ENCODE measurements around the gene KIF3B.
"Not testable (repeated sequence)": the region's sequence is repeated elsewhere in the genome, so short reads cannot be mapped to it uniquely, and the experiment has no call there.

The KIF3B gene

DNA sequence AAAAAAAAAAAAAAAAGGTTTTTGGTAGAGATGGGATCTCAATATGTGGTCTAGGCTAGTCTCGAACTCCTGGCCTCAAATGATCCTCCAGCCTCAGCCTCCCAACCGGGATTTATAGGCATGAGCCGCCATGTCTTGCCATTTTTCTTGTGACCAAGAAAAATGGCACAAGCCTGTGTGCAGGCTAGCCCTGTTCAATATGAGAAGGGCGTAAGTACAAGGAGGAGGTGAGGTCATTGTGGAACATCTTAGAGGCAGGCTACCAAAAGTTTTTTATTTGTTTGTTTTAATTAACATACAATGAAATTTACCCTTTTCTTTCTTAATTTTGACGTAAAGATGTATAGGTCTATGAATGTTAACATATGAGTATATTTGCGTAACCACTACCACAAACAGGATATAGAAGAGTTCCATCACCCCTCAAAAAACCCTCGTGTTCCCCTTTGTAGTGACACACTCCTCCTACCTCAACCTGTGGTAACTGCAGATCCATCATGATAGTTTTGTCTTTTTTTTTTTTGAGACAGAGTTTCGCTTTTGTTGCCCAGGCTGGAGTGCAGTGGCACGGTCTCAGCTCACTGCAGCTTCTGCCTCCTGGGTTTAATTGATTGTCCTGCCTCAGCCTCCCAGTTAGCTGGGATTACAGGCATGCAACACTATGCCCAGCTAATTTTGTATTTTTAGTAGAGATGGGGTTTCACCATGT lies 28.3 kb upstream of the KIF3B start:
- DNase-seq, result peak; percentile 46

GRCh38 chr20:32251470-32251869 lies 26.0 kb upstream of the KIF3B start:
- peak; percentile 18 for DNase-seq

- DNase-seq, result peak; percentile 93
Observed at GRCh38 chr20:32252189-32252588, 25.3 kb upstream of the KIF3B start.

DNA sequence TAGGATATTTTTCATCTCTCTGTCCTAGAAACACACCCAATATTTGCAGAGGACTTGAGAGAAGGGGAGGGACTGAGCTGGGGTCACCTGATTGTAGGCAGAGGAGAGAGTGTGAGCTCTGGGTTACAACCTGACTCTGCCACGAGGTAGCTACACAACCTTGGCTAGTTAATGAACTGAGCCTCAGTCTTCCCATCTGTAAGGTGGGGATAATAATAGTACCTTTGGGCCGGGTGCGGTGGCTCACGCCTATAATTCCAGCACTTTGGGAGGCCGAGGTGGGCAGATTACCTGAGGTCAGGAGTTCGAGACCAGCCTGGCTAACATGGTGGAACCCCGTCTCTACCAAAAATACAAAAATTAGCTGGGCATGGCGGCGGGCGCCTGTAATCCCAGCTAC lies 16.5 kb upstream of the KIF3B start:
- not testable (repeated sequence) for DNase-seq

- DNase-seq, result no peak
Observed at GRCh38 chr20:32261644-32262043, 15.8 kb upstream of the KIF3B start.

- no peak for DNase-seq
Observed at GRCh38 chr20:32263398-32263954, 14.0 kb upstream of the KIF3B start.

DNA sequence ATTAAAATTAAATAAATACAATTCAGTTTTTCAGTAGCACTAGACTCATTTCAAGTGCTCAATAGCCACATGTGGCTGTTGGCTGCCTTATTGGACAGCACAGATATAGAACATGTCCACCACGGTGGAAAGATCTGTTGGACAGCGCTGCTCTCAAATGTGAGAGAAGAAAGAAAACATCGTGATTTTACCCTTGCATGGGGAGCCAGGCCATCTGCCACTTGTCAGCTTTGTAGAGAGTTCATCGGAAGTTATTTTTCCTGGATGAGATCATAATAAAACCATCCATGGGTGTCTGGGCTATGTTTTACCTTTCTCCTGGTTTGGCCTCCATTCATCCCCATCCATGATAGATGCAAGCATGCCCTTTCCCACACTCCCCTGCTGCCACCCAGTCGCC lies 5.8 kb upstream of the KIF3B start:
- DNase-seq, result no peak

- no peak for DNase-seq
Observed at GRCh38 chr20:32274359-32274758, 3.1 kb upstream of the KIF3B start.

DNA sequence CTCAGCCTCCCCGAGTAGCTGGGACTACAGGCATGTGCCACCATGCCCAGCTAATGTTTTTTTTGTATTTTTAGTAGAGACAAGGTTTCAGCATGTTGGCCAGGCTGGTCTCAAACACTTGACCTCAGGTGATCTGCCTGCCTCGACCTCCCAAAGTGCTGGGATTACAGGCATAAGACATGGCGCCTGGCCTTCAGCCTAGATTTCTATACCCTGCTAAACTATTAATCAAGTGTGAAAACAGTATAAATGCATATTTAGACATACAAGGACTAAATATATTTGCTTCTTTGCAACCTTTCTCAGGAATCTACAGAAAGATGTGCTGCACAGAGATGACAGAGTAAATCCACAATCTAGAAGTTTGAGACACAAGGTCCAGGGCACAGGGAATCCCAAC lies 2.3 kb upstream of the KIF3B start:
- not testable (repeated sequence) for DNase-seq

GRCh38 chr20:32278199-32278643 lies 770 bp downstream of the KIF3B start:
- peak; percentile 37 for DNase-seq

GRCh38 chr20:32281711-32282110 lies 4.3 kb downstream of the KIF3B start:
- DNase-seq, result peak; percentile 44

DNA sequence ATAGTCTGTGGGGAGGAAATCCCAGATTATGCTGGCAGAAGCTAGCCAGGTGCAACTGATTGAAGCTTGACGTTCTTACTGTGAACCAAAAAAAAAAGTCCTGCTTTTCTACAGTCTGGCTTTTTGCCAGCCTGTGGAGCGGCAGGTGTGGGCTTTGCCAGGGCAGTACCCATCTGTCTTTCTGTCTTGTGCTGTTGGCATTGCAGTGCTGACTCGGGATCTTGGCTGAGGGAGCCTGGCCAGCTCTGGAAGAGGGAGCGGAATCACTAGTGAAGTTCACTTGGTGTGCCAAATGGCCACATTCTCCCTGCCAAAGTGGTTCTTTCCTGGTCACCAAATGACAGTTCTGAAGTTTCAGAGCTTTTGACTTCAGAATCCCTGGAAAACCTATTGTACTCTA lies 5.0 kb downstream of the KIF3B start:
- no peak for DNase-seq

- DNase-seq, result no peak
Observed at GRCh38 chr20:32285082-32285620, 7.7 kb downstream of the KIF3B start.

GRCh38 chr20:32285621-32286371 lies 8.3 kb downstream of the KIF3B start:
- DNase-seq, result peak; percentile 62

DNA sequence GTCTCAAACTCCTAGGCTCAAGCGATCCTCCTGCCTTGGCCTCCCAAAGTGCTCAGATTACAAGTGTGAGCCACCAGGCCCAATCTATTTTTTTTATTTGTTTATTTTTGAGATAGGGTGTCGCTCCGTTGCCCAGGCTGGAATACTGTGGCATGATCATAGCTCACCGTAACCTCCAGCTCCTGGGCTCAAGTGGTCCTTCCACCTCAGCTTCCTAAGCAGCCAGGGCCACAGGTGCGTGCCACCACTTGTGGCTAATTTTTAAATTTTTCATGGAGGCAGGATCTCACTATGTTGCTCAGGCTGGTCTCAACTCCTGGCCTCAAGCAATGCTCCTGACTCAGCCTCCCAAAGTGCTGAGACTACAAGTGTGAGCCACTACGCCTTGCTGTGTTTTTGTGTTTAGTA lies 9.8 kb downstream of the KIF3B start:
- DNase-seq, result no peak

DNA sequence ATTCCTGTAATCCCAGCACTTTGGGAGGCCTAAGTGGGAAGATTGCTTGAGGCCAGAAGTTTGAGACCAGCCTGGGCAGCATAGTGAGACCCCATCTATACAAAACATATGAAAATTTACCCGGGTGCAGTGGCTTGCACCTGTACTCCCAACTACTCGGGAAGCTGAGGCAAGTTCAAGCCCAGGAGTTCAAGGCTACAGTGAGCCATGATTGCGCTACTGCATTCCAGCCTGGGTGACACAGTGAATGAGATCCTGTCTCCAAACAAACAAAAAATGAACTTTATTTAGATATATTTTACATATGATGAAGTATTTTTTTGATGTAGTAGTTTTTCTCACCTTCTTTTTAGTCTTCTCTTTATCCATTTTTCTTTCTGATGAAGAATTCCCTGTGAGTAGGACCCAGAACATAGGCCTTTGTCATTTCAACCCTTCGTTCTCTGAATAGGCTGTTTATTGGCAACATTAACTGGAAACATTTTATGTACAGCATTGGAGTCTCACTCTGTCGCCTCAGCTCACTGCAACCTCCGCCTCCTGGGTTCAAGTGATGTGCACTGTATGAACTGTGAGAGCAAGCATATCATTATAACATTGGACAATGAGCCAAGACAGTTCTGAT lies 10.9 kb downstream of the KIF3B start:
- DNase-seq, result no peak

DNA sequence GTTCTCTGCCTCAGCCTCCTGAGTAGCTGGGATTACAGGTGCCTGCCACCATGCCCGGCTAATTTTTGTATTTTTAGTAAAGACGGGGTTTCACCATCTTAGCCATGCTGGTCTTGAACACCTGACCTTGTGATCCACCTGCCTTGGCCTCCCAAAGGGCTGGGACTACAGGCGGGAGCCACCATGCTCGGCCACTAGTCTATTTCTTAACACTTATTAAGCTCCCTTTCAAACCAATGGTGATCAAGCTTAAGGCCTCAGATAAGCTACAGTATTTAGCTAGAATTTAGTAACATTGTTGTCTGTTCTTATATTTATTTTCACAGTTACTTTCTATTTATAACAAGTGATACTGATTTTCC lies 11.8 kb downstream of the KIF3B start:
- not testable (repeated sequence) for DNase-seq

GRCh38 chr20:32289661-32290431 lies 12.4 kb downstream of the KIF3B start:
- no peak for DNase-seq

- no peak for DNase-seq
Observed at GRCh38 chr20:32291166-32291565, 13.7 kb downstream of the KIF3B start.

GRCh38 chr20:32292548-32292947 lies 15.1 kb downstream of the KIF3B start:
- no peak for DNase-seq

GRCh38 chr20:32294071-32294470 lies 16.6 kb downstream of the KIF3B start:
- DNase-seq, result no peak

DNA sequence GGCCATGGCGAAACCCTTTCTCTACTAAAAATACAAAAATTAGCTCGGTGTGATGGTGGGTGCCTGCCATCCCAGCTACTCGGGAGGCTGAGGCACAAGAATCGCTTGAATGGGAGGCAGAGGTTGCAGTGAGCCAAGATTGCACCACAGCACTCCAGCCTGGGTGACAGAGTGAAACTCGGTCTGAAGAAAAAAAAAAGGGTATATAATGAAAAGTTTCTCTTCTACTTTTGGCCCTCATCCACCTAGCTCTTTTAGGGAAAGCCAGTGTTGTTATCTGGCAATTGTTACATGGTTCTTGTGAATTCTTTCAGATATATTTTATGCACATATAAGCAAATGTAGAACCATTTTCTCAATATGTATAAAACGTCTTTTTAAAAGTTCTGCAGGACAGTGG lies 19.0 kb downstream of the KIF3B start:
- no peak for DNase-seq

Measured in activated CD4-positive, alpha-beta T cell treated with anti-CD3 and anti-CD28 coated beads for 48 hours (primary cell).